ENCODE measurements around the gene GUCA1A. TPM values are rescaled to one million over a fixed set of nuclear protein-coding genes. Genes with fewer than 3 reads are reported as not detected.
"Not testable (repeated sequence)": the region's sequence is repeated elsewhere in the genome, so short reads cannot be mapped to it uniquely, and the experiment has no call there.

Gene GUCA1A
- total RNA-seq, 4 donors from 2014 or later, result 0.83 TPM; not detected in 3

DNA sequence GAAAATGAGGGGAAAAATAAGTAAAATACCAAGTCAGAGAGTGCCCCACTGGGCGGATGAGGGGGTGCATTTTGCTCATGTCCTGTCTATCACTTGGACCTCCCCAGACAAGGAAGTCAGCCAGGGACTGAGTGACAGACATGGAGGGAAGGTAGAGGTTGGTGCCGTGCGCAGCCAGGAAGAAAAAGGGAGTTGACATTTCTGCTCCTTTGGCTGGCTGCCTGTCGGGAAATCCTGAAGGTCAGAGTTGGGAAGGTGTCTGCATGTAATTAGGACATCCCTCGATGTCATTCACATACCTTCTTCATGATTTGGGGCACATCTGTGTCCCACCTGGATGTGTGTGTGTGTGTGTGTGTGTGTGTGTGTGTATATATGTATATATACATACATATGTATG lies 8.9 kb downstream of the GUCA1A start:
- no peaks in the 10 kb centered on the region for H3K27me3 ChIP-seq
- no peaks in the 10 kb centered on the region for H3K9me3 ChIP-seq
- no peaks in the 10 kb centered on the region for H3K36me3 ChIP-seq
- no peak for TF ChIP-seq POLR2A (IDR thresholded peaks at IDR 0.05)
- no peak for TF ChIP-seq CTCF (IDR thresholded peaks at IDR 0.05)
- no peaks in the 10 kb centered on the region for H3K4me1 ChIP-seq
- no peak overlapping the region for H3K27ac ChIP-seq
- no peak overlapping the region for H3K4me3 ChIP-seq
- intact Hi-C loops (cut with DNase I; ENCODE audit: low total_unique reads), result no loop called here
- no peak for DNase-seq

DNA sequence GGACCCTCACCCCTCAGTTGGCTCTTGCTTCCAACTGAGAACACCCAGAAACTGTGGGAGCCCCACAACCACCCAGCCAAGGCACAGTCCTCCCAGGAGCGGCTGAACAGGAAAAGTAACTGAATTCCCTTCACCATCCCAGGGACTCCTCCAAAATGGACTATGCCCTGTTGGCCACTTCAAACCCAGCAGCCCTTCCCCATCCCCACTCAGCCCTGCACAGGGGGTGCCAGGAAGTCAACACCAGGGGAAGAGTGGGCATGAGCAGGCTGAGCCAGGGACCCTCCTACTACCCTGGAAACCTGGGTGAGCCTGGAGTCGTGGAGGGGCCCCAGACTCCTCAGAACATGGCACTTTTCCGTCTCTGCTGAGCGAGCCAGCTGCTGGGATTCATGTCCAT lies 11.3 kb downstream of the GUCA1A start:
- no peaks in the 10 kb centered on the region for H3K9me3 ChIP-seq
- no peak overlapping the region for H3K27ac ChIP-seq
- no peak for DNase-seq
- no peaks in the 10 kb centered on the region for H3K36me3 ChIP-seq
- H3K4me1 ChIP-seq, result no peaks in the 10 kb centered on the region
- intact Hi-C loops (cut with DNase I; ENCODE audit: low total_unique reads), result no loop called here
- H3K4me3 ChIP-seq, result no peak overlapping the region
- H3K27me3 ChIP-seq, result no peaks in the 10 kb centered on the region
- TF ChIP-seq CTCF (IDR thresholded peaks at IDR 0.05) (no peak), POLR2A (IDR thresholded peaks at IDR 0.05) (no peak)

GRCh38 chr6:42185597-42185996 lies 12.4 kb downstream of the GUCA1A start:
- intact Hi-C loops (cut with DNase I; ENCODE audit: low total_unique reads), result no loop called here
- no peak for DNase-seq
- no peaks in the 10 kb centered on the region for H3K9me3 ChIP-seq
- no peak overlapping the region for H3K4me3 ChIP-seq
- H3K27ac ChIP-seq, result no peak overlapping the region
- H3K27me3 ChIP-seq, result no peaks in the 10 kb centered on the region
- no peaks in the 10 kb centered on the region for H3K4me1 ChIP-seq
- no peaks in the 10 kb centered on the region for H3K36me3 ChIP-seq
- no peak for TF ChIP-seq POLR2A (IDR thresholded peaks at IDR 0.05)

GRCh38 chr6:42188406-42188805 lies 15.2 kb downstream of the GUCA1A start:
- Histone ChIP-seq H3K27me3 (no peaks in the 10 kb centered on the region), H3K36me3 (no peaks in the 10 kb centered on the region), H3K27ac (no peak overlapping the region), H3K4me3 (no peak overlapping the region), H3K4me1 (no peaks in the 10 kb centered on the region), H3K9me3 (no peaks in the 10 kb centered on the region)
- no peak for DNase-seq
- intact Hi-C loops (cut with DNase I; ENCODE audit: low total_unique reads), result no loop called here
- TF ChIP-seq POLR2A (IDR thresholded peaks at IDR 0.05) (no peak), CTCF (IDR thresholded peaks at IDR 0.05) (no peak)

- Histone ChIP-seq H3K4me1 (no peaks in the 10 kb centered on the region), H3K36me3 (no peaks in the 10 kb centered on the region), H3K9me3 (no peaks in the 10 kb centered on the region), H3K27ac (no peak overlapping the region), H3K4me3 (no peak overlapping the region), H3K27me3 (no peaks in the 10 kb centered on the region)
- no peak for DNase-seq
- intact Hi-C loops (cut with DNase I; ENCODE audit: low total_unique reads), result no loop called here
- no peak for TF ChIP-seq POLR2A (IDR thresholded peaks at IDR 0.05)
- TF ChIP-seq CTCF (IDR thresholded peaks at IDR 0.05), result no peak
These were observed 17.5 kb downstream of the GUCA1A start for GRCh38 chr6:42190554-42191183.

DNA sequence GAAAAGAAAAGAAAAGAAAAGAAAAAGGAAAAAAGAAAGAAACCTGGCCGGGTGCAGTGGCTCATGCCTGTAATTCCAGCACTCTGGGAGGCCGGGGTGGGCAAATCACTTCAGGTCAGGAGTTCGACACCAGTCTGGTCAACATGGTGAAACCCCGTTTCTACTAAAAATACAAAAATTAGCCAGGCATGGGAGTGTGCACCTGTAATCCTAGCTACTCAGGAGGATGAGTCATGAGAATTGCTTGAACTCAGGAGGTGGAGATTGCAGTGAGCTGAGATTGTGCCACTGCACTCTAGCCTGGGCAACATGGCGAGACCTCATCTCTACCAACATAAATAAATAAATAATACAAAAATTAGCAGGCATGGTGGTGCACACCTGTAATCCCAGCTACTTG lies 19.2 kb downstream of the GUCA1A start:
- H3K9me3 ChIP-seq; DNase-seq; H3K4me1 ChIP-seq; H3K4me3 ChIP-seq; H3K27ac ChIP-seq; H3K27me3 ChIP-seq; H3K36me3 ChIP-seq; intact Hi-C loops (cut with DNase I; ENCODE audit: low total_unique reads): not testable (repeated sequence)
